Ascending aorta (tissue), 2 donors: ENCODE data around the gene TBX3. TPM values are rescaled to one million over a fixed set of nuclear protein-coding genes. Genes with fewer than 3 reads are reported as not detected.
"Not testable (repeated sequence)": the region's sequence is repeated elsewhere in the genome, so short reads cannot be mapped to it uniquely, and the experiment has no call there.

Source experiments
- DNase-seq, 2 donors: peaks; one replicate each; pipeline ENCODE4 v3.0.0-alpha.2; 2019; ENCODE audit warnings: low spot score in 2 of 2
- H3K27ac ChIP-seq, 2 donors: fragments of 200-600 bp; sonication (generic); one replicate each; pipeline ENCODE4 v1.5.1; 2016 to 2017; ENCODE audit warnings: mild to moderate bottlenecking in 1 of 2
- H3K27me3 ChIP-seq: fragments of 200-600 bp; sonication (generic); one replicate; pipeline ENCODE4 v1.5.1; 2017
- H3K36me3 ChIP-seq, 2 donors: fragments of 200-600 bp; sonication (generic); one replicate each; pipeline ENCODE4 v1.5.1; 2016
- H3K4me1 ChIP-seq, 2 donors: fragments of 200-600 bp; sonication (generic); one replicate each; pipeline ENCODE4 v1.5.1; 2016 to 2017; ENCODE audit warnings: mild to moderate bottlenecking in 1 of 2
- H3K4me3 ChIP-seq, 2 donors: fragments of 200-600 bp; sonication (generic); one replicate each; pipeline ENCODE4 v1.5.1; 2016 to 2017; ENCODE audit warnings: mild to moderate bottlenecking in 1 of 2
- H3K9me3 ChIP-seq, 2 donors: fragments of 200-600 bp; sonication (generic); one replicate each; pipeline ENCODE4 v1.5.1; 2016
- intact Hi-C: fragments of 100-400 bp; cut with DNase I; formaldehyde crosslinking; loops from one replicate; pipeline ENCODE4 v1.15.1; 2023
- total RNA-seq: library from RNA; depleted of rRNA; stranded (reverse); fragments of >200 nt; gene quantifications from one replicate; pipeline ENCODE4 v1.1.0, GENCODE V29; 2016
- TF ChIP-seq, protein P1 (sequence below), 3 experiments: fragments of 200-600 bp in 2 of 3; fragments of 450-650 bp in 1 of 3; sonication (generic) in 2 of 3; IDR thresholded peaks; one replicate each; pipeline ENCODE4 v1.5.1; 2016 to 2019; ENCODE audit warnings: antibody characterized with exemption in 3 of 3, mild to moderate bottlenecking in 1 of 3, moderate library complexity in 1 of 3

The TBX3 gene
- total RNA-seq, 1 donor from 2014 or later, result 20.0 TPM

GRCh38 chr12:114713466-114714215 lies 29.7 kb upstream of the TBX3 start:
- no peaks in the 10 kb centered on the region for H3K36me3 ChIP-seq
- intact Hi-C loops, result no loop called here
- no peaks in the 10 kb centered on the region for H3K27me3 ChIP-seq
- no peak overlapping the region for H3K27ac ChIP-seq
- TF ChIP-seq, protein P1, sequence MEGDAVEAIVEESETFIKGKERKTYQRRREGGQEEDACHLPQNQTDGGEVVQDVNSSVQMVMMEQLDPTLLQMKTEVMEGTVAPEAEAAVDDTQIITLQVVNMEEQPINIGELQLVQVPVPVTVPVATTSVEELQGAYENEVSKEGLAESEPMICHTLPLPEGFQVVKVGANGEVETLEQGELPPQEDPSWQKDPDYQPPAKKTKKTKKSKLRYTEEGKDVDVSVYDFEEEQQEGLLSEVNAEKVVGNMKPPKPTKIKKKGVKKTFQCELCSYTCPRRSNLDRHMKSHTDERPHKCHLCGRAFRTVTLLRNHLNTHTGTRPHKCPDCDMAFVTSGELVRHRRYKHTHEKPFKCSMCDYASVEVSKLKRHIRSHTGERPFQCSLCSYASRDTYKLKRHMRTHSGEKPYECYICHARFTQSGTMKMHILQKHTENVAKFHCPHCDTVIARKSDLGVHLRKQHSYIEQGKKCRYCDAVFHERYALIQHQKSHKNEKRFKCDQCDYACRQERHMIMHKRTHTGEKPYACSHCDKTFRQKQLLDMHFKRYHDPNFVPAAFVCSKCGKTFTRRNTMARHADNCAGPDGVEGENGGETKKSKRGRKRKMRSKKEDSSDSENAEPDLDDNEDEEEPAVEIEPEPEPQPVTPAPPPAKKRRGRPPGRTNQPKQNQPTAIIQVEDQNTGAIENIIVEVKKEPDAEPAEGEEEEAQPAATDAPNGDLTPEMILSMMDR (IDR thresholded peaks at IDR 0.05), result no peak
- H3K9me3 ChIP-seq, result no peaks in the 10 kb centered on the region
- H3K4me3 ChIP-seq, result no peak overlapping the region
- no peaks in the 10 kb centered on the region for H3K4me1 ChIP-seq
- no peak for DNase-seq

DNA sequence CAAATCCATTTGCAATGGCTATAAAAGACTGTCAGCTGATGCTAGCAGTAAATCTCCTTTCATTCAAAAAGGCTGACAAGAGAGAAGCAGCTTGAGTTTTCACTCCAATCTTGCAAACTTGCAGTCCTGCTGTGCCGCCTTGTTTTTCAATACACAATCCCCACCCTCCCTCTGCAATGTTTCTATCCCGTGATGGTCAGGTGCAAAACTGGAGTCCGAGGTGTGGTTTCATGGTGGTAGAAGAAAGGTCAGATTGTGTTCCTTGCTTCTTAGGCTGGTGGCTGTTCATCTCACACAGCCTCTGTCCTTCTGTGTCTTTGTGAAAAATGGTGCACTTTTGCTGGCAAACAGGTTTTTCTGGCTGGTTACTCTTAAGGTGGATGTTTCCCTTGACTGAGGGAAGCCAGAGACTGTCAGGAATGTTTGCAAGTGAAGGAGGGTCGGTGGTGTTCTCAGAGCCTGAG lies 27.7 kb upstream of the TBX3 start:
- TF ChIP-seq, protein P1 (IDR thresholded peaks at IDR 0.05), result no peak
- H3K27me3 ChIP-seq, result no peaks in the 10 kb centered on the region
- intact Hi-C loops, result no loop called here

GRCh38 chr12:114710151-114710550 lies 26.2 kb upstream of the TBX3 start:
- no peak for DNase-seq
- Histone ChIP-seq H3K36me3 (no peaks in the 10 kb centered on the region), H3K9me3 (no peaks in the 10 kb centered on the region), H3K27ac (no peak overlapping the region), H3K4me1 (no peaks in the 10 kb centered on the region), H3K27me3 (no peaks in the 10 kb centered on the region), H3K4me3 (no peak overlapping the region)
- TF ChIP-seq, protein P1 (IDR thresholded peaks at IDR 0.05), result no peak
- intact Hi-C loops, result no loop called here

More for the DNA sequence above, 27.7 kb upstream of the TBX3 start:
- no peak for DNase-seq
- Histone ChIP-seq H3K4me1 (no peaks in the 10 kb centered on the region), H3K27ac (no peak overlapping the region), H3K9me3 (no peaks in the 10 kb centered on the region), H3K4me3 (no peak overlapping the region), H3K36me3 (no peaks in the 10 kb centered on the region)

DNA sequence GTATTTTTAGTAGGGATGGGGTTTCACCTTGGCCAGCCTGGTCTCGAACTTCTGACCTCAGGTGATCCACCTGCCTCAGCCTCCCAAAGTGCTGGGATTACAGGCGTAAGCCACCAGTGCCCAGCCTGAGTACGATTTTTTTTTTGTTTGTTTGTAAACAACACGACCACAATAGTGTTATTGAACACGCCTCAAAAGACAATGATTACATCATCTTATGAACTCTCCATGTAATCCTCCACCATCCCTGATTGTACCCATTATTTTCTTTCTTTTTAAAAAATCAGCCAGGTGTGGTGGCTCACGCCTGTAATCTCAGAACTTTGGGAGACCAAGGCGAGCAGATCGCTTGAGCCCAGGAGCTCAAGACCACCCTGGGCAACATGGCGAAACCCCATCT lies 25.1 kb upstream of the TBX3 start:
- intact Hi-C loops, result no loop called here
- H3K27ac ChIP-seq, result no peak overlapping the region
- H3K9me3 ChIP-seq, result no peaks in the 10 kb centered on the region
- H3K36me3 ChIP-seq, result no peaks in the 10 kb centered on the region
- no peak for DNase-seq
- H3K4me1 ChIP-seq, result no peaks in the 10 kb centered on the region
- no peaks in the 10 kb centered on the region for H3K27me3 ChIP-seq
- H3K4me3 ChIP-seq, result no peak overlapping the region
- TF ChIP-seq, protein P1 (IDR thresholded peaks at IDR 0.05), result no peak

DNA sequence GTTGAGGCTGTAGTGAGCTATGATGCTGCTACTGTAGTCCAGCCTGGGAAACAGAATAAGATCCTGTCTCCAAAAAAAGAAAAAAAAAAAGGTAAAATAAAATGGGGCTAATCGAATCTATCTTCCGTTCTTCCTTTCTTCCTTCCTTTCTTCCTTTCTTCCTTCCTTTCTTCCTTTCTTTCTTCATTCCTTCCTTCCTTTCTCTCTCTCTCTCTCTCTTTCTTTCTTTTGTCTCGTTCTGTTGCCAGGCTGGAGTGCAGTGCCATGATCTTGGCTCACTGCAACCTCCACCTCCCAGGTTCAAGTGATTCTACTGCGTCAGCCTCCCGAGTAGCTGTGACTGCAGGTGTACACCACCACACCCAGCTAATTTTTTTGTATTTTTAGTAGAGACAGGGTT lies 24.6 kb upstream of the TBX3 start:
- H3K9me3 ChIP-seq, H3K36me3 ChIP-seq, H3K27me3 ChIP-seq, DNase-seq, intact Hi-C loops, H3K4me3 ChIP-seq, H3K27ac ChIP-seq, H3K4me1 ChIP-seq: not testable (repeated sequence)

GRCh38 chr12:114704096-114704495 lies 20.1 kb upstream of the TBX3 start:
- Histone ChIP-seq H3K27ac (no peak overlapping the region), H3K4me1 (no peaks in the 10 kb centered on the region), H3K4me3 (no peak overlapping the region), H3K9me3 (no peaks in the 10 kb centered on the region), H3K36me3 (no peaks in the 10 kb centered on the region), H3K27me3 (peaks cover 16% of the 10 kb centered on the region)
- DNase-seq, result no peak
- TF ChIP-seq, protein P1 (IDR thresholded peaks at IDR 0.05), result no peak
- intact Hi-C loops, result no loop called here
